LNCaP clone FGC (cell line): Measurements from ENCODE around the gene IL36G.
"Not testable (repeated sequence)": the region's sequence is repeated elsewhere in the genome, so short reads cannot be mapped to it uniquely, and the experiment has no call there.

ENCODE experiments used
- DNase-seq: peaks from one replicate; pipeline ENCODE4 v3.0.0-alpha.2; 2011; ENCODE audit warnings: low read depth
- H3K4me3 ChIP-seq: 2 replicates; pipeline ENCODE4 v1.5.1; 2011; ENCODE audit warnings: mild to moderate bottlenecking, low read depth, low read length, control low read depth
- CTCF ChIP-seq: IDR thresholded peaks from 2 replicates; pipeline ENCODE4 v1.5.1; 2012; ENCODE audit warnings: mild to moderate bottlenecking; ENCODE audit not compliant: control insufficient read depth, insufficient read depth; ENCODE audit errors: extremely low read depth

The IL36G gene

DNA sequence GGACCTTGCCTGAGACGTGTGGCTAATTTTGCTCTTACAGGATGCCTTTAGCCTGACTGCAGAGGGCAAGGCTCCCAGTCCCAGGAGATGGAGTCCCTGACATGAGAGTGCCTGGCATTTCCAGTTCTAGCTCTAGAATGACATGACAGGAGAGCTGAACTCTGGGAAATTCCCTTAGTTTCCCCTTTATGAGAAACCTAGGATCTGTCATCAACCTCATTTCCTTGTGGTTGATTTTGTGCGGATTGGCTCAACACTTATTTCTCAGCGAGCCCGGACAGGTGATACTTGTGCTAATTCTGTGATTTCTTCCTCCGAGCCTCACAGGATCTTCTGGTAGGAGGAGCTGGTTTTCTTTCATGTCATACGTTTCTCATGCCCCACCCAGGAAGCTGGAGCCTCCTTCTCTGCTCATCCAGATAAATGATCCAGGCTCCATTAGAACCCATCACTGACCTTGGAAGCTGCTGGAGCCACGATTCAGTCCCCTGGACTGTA is at the start of gene IL36G:
Gene IL36G, plus strand, starts transcription at position 448 of the 498 bp plus-strand sequence. CDS start 633 bp downstream, outside the sequence.
- TF ChIP-seq CTCF, result no peak
- no peak within 1 kb of the TSS for H3K4me3 ChIP-seq

GRCh38 chr2:112933261-112933660 is 44.5 kb upstream of the IL36G start:
- no peak for TF ChIP-seq CTCF
- no peak for DNase-seq
- no peak overlapping the region for H3K4me3 ChIP-seq

More for the DNA sequence above, at the start of gene IL36G:
- no peak for DNase-seq

GRCh38 chr2:112934117-112934516 is 43.7 kb upstream of the IL36G start:
- not testable (repeated sequence) for DNase-seq, H3K4me3 ChIP-seq

GRCh38 chr2:112936927-112937232 is 40.9 kb upstream of the IL36G start:
- H3K4me3 ChIP-seq, result no peak overlapping the region
- TF ChIP-seq CTCF, result no peak
- DNase-seq, result no peak

DNA sequence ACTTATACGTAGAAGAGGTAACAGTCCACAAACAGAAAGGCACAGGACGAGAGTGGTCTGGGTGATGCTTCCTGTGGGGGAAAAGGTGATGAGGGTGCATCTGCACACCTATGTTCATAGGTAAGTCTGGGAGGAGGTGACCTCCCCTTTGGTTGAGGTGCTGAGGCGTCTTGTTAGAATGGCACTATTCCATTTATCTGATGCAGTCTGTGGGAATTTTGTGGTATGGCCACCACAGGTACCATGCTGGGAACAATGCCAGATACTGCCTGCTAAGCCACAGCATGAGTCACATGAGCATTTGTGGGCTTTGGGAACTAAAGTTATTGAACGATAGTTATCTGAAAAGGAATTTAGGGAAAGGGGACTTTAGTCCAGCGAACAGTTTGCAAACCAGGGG is 38.9 kb upstream of the IL36G start:
- DNase-seq, result no peak
- TF ChIP-seq CTCF, result no peak
- no peak overlapping the region for H3K4me3 ChIP-seq

GRCh38 chr2:112939425-112939824 is 38.4 kb upstream of the IL36G start:
- DNase-seq, result no peak
- no peak for TF ChIP-seq CTCF
- H3K4me3 ChIP-seq, result no peak overlapping the region

- no peak for TF ChIP-seq CTCF
- DNase-seq, result no peak
- no peak overlapping the region for H3K4me3 ChIP-seq
Measured at GRCh38 chr2:112940859-112941625, 36.8 kb upstream of the IL36G start.
